Left lung (tissue), 10 donors: ENCODE data around the gene TOP1. TPM values are rescaled to one million over a fixed set of nuclear protein-coding genes. Genes with fewer than 3 reads are reported as not detected.

ENCODE experiments used
- ATAC-seq: fragments of 200-7000 bp; cut with Tn5 transposase; one replicate; pipeline ENCODE4 v1.9.1; 2020; ENCODE audit warnings: moderate library complexity
- DNase-seq, 4 donors: peaks; one replicate each; pipeline ENCODE4 v3.0.0-alpha.2; 2013 to 2020
- H3K27ac ChIP-seq, 2 donors: fragments of 200-600 bp; sonication (generic) in 1 of 2; one replicate each; pipeline versions ENCODE4 v1.5.0 to v1.8.0; 2020 to 2021
- H3K27me3 ChIP-seq, 2 donors: fragments of 200-600 bp; sonication (generic) in 1 of 2; one replicate each; pipeline versions ENCODE4 v1.5.0 to v1.8.0; 2020 to 2021
- H3K36me3 ChIP-seq, 2 donors: fragments of 200-600 bp; sonication (generic) in 1 of 2; one replicate each; pipeline versions ENCODE4 v1.5.0 to v1.8.0; 2020 to 2021
- H3K4me1 ChIP-seq, 2 donors: fragments of 200-600 bp; one replicate each; pipeline ENCODE4 v1.8.0; 2021
- H3K4me3 ChIP-seq, 2 donors: fragments of 200-600 bp; sonication (generic) in 1 of 2; one replicate each; pipeline versions ENCODE4 v1.5.0 to v1.8.0; 2020 to 2021; ENCODE audit warnings: mild to moderate bottlenecking in 1 of 2
- H3K9me3 ChIP-seq, 2 donors: fragments of 200-600 bp; sonication (generic) in 1 of 2; one replicate each; pipeline versions ENCODE4 v1.5.0 to v1.8.0; 2020 to 2021
- intact Hi-C, 2 donors: fragments of 100-400 bp; cut with DNase I; formaldehyde crosslinking; loops; one replicate each; pipeline versions ENCODE4 v1.11.2 to v1.14.2; 2022
- polyA plus RNA-seq, 6 donors: library from polyadenylated mRNA; unstranded; fragments of 120-200 nt; gene quantifications; one replicate each; pipeline ENCODE4 v1.2.1, GENCODE V29; 2013; ENCODE audit not compliant: insufficient read length in 6 of 6
- total RNA-seq, 2 donors: library from RNA; stranded (reverse); fragmentation: NEBNext Ultra II Directional; extraction: Animal tissue kit (Norgen Biotek cat#: 25700); gene quantifications; one replicate each; pipeline ENCODE4 v1.2.1, GENCODE V29; 2021
- TF ChIP-seq, protein P1 (sequence below), 2 donors: fragments of 200-600 bp; sonication (generic) in 1 of 2; IDR thresholded peaks; one replicate each; pipeline versions ENCODE4 v1.5.0 to v1.8.0; 2021; ENCODE audit warnings: antibody characterized with exemption in 2 of 2
- donor health status: DM: no; HTN: yes; CAD: no.
- donor health status: DM: no; HTN: no; CAD: no.

The TOP1 gene
- total and polyA plus RNA-seq, 8 donors = 68.0 to 99.3 (median 95.5) TPM

DNA sequence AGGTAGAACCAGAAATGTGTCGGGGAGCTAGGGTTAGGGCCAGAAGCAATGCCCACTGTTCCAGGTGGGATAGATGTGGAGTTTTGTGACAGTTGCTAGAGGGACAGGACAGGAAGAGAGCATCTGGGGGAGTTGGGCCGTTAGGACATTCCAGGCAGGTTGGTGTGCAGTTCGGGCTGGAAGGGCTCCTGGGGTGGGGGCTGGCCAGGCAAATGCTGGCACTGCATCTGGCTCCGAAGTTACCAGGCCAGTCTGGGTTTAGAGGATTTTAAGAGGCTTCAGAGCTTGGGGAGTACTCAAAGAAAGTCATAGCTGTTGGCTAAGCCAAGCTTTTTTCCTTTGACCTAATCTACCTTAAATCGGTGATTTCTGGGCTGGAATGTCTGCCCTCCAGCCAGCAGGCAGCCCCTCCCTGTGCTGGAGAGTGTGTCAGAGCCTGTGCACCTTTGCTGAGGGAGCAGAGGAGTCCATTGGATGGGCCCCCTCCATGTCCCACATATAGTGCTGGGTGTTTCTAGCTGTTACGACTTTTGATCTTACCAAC, 129.5 kb downstream of the TOP1 start:
- TF ChIP-seq, protein P1, sequence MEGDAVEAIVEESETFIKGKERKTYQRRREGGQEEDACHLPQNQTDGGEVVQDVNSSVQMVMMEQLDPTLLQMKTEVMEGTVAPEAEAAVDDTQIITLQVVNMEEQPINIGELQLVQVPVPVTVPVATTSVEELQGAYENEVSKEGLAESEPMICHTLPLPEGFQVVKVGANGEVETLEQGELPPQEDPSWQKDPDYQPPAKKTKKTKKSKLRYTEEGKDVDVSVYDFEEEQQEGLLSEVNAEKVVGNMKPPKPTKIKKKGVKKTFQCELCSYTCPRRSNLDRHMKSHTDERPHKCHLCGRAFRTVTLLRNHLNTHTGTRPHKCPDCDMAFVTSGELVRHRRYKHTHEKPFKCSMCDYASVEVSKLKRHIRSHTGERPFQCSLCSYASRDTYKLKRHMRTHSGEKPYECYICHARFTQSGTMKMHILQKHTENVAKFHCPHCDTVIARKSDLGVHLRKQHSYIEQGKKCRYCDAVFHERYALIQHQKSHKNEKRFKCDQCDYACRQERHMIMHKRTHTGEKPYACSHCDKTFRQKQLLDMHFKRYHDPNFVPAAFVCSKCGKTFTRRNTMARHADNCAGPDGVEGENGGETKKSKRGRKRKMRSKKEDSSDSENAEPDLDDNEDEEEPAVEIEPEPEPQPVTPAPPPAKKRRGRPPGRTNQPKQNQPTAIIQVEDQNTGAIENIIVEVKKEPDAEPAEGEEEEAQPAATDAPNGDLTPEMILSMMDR (IDR thresholded peaks at IDR 0.05) = no peak
- no peaks in the 10 kb centered on the region for H3K9me3 ChIP-seq
- no peak overlapping the region for H3K4me3 ChIP-seq
- intact Hi-C loops = no loop called here
- peaks cover 11 to 49% of the 10 kb centered on the region in 2 donors for H3K4me1 ChIP-seq
- DNase-seq = no peak
- no peaks in the 10 kb centered on the region for H3K27me3 ChIP-seq
- no peak for ATAC-seq
- H3K36me3 ChIP-seq = peaks cover 0 to 28% of the 10 kb centered on the region in 2 donors
- H3K27ac ChIP-seq = peak overlapping the region in 1 of 2 donors; percentile 20

DNA sequence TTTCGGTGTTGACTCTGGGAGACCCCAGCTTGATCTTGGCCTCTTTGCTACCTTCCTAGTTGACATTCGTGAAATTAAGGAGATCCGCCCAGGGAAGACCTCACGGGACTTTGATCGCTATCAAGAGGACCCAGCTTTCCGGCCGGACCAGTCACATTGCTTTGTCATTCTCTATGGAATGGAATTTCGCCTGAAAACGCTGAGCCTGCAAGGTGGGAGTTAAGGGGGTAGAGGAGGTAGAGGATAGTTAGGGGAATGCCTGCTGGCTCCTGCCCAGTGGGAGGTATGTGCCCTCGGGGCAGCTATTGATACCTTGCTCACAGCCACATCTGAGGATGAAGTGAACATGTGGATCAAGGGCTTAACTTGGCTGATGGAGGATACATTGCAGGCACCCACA, 130.9 kb downstream of the TOP1 start:
- intact Hi-C loops = no loop called here
- DNase-seq = no peak
- no peaks in the 10 kb centered on the region for H3K9me3 ChIP-seq
- TF ChIP-seq, protein P1 (IDR thresholded peaks at IDR 0.05) = no peak
- H3K27me3 ChIP-seq = no peaks in the 10 kb centered on the region
- peaks cover 3 to 35% of the 10 kb centered on the region in 2 donors for H3K4me1 ChIP-seq
- peak overlapping the region in 1 of 2 donors; percentile 48 for H3K27ac ChIP-seq
- ATAC-seq = no peak
- no peak overlapping the region for H3K4me3 ChIP-seq
- peaks cover 3 to 42% of the 10 kb centered on the region in 2 donors for H3K36me3 ChIP-seq

DNA sequence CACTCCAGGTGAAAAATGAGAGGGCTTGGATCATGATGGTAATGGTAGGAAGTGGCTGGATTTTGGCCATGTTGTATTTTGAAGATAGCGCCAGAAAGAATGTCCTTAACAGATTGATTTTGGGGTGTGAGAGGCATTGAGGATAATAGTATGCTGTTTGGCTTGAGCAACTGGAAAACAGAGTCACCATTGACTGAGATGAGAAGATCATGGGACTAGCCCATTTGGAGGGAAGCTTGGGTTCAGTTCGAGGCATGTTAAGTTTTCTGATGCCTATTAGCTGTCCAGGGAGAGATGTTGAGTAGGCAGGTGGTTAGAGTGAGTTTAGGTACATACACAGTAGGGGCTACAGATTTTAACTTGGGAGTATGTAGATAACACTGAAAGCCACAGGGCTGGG, 132.1 kb downstream of the TOP1 start:
- Histone ChIP-seq H3K27me3 (no peaks in the 10 kb centered on the region), H3K27ac (no peak overlapping the region), H3K4me3 (no peak overlapping the region), H3K9me3 (no peaks in the 10 kb centered on the region), H3K36me3 (peaks cover 3 to 53% of the 10 kb centered on the region in 2 donors), H3K4me1 (peaks cover 0 to 28% of the 10 kb centered on the region in 2 donors)
- ATAC-seq (no peak), DNase-seq (no peak)
- TF ChIP-seq, protein P1 (IDR thresholded peaks at IDR 0.05) = no peak
- intact Hi-C loops = no loop called here

DNA sequence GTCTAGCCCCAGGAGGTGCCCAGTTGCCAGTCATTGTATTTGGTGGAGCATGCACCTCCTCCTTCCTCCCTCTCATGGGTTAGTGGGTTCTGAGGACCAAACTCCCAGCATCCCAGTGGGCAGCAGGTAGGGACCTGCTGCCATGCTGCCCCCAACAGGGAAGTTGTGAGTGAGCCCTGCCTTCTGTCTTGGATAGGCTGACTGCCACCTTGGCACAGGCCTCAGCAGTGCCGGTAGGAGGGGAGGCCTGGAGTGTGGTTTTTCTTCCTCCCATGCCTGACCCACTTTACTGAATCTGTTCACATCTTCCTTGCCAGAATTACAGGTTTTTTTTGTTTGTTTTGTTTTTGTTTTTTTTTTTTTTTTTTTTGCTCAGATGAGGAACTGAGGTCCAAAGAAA, 133.3 kb downstream of the TOP1 start:
- peaks cover 3 to 65% of the 10 kb centered on the region in 2 donors for H3K36me3 ChIP-seq
- no peak overlapping the region for H3K4me3 ChIP-seq
- no peaks in the 10 kb centered on the region for H3K27me3 ChIP-seq
- ATAC-seq (no peak), DNase-seq (no peak)
- no peaks in the 10 kb centered on the region for H3K9me3 ChIP-seq
- H3K4me1 ChIP-seq = peaks cover 0 to 23% of the 10 kb centered on the region in 2 donors
- H3K27ac ChIP-seq = no peak overlapping the region
- TF ChIP-seq, protein P1 (IDR thresholded peaks at IDR 0.05) = no peak
- intact Hi-C loops = no loop called here

DNA sequence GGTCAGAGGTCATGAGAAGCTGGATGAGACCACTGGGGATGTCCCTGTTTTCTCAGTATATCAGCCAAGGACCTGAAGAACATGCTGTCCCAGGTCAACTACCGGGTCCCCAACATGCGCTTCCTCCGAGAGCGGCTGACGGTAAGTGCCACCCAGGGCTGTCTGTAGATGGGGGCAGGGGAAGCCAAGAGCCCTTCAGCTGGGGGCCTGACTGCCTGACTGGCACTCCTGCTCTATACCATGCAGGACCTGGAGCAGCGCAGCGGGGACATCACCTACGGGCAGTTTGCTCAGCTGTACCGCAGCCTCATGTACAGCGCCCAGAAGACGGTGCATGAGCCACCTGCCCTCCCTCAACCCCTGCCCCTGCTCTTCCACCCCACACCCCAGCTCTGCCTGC, 133.8 kb downstream of the TOP1 start:
- Histone ChIP-seq H3K36me3 (peaks cover 3 to 71% of the 10 kb centered on the region in 2 donors), H3K27ac (no peak overlapping the region), H3K27me3 (no peaks in the 10 kb centered on the region), H3K4me3 (no peak overlapping the region), H3K4me1 (peaks cover 0 to 18% of the 10 kb centered on the region in 2 donors), H3K9me3 (no peaks in the 10 kb centered on the region)
- no peak for DNase-seq
- intact Hi-C loops = no loop called here
- ATAC-seq = no peak
- TF ChIP-seq, protein P1 (IDR thresholded peaks at IDR 0.05) = no peak
